HepG2 (cell line): Measurements from ENCODE around the gene RXYLT1. TPM values are rescaled to one million over a fixed set of nuclear protein-coding genes. Genes with fewer than 3 reads are reported as not detected.

Experiments used
- GATAD2A ChIP-seq: IDR thresholded peaks from 2 replicates; pipeline ENCODE4 v1.6.1; 2016
- KDM1A ChIP-seq: IDR thresholded peaks from 2 replicates; pipeline ENCODE4 v1.6.1; 2016; ENCODE audit warnings: missing compliant biosample characterization
- PCBP2 ChIP-seq: fragments of 200-400 bp; formaldehyde crosslinking; optimal IDR thresholded peaks from 2 replicates; pipeline ENCODE3; 2018; ENCODE audit warnings: low read length, low read depth; ENCODE audit not compliant: poor library complexity, severe bottlenecking
- PHF5A ChIP-seq: IDR thresholded peaks from one replicate; pipeline ENCODE4 v1.6.1; 2018; ENCODE audit warnings: low read depth, missing genetic modification reagents; ENCODE audit not compliant: unreplicated experiment
- SMAD1 ChIP-seq: sonication (generic); formaldehyde crosslinking; IDR thresholded peaks from 2 replicates; pipeline ENCODE4 v1.4.0; 2020; ENCODE audit warnings: missing genetic modification reagents, low read depth, mild to moderate bottlenecking, borderline replicate concordance
- TBX2 ChIP-seq: sonication (generic); formaldehyde crosslinking; IDR thresholded peaks from 2 replicates; pipeline ENCODE4 v1.5.0; 2020; ENCODE audit warnings: missing genetic modification reagents, mild to moderate bottlenecking, borderline replicate concordance
- THRA ChIP-seq: sonication (generic); formaldehyde crosslinking; IDR thresholded peaks from 2 replicates; pipeline ENCODE4 v1.4.0; 2020; ENCODE audit warnings: missing genetic modification reagents, borderline replicate concordance
- THYN1 ChIP-seq: sonication (generic); formaldehyde crosslinking; IDR thresholded peaks from 2 replicates; pipeline ENCODE4 v1.8.1; 2023; ENCODE audit warnings: low read depth, mild to moderate bottlenecking, moderate library complexity, missing genetic modification reagents, borderline replicate concordance
- ZBTB40 ChIP-seq, 2 experiments: fragments of 450-650 bp in 1 of 2; sonication (generic) in 1 of 2; formaldehyde crosslinking in 1 of 2; IDR thresholded peaks; 2 replicates each; pipeline versions ENCODE4 v1.6.1 to v1.8.0; 2016 to 2022; ENCODE audit warnings: antibody characterized with exemption in 1 of 2, mild to moderate bottlenecking in 1 of 2, missing genetic modification reagents in 1 of 2
- ZBTB7A ChIP-seq: sonication (generic); formaldehyde crosslinking; IDR thresholded peaks from 2 replicates; pipeline ENCODE4 v1.8.0; 2022; ENCODE audit warnings: mild to moderate bottlenecking, missing genetic modification reagents
- ZNF333 ChIP-seq: sonication (generic); formaldehyde crosslinking; IDR thresholded peaks from 2 replicates; pipeline ENCODE4 v1.4.0; 2020; ENCODE audit warnings: mild to moderate bottlenecking, missing genetic modification reagents, borderline replicate concordance
- ZNF362 ChIP-seq: sonication (generic); formaldehyde crosslinking; IDR thresholded peaks from 2 replicates; pipeline ENCODE4 v1.4.0; 2020; ENCODE audit warnings: missing genetic modification reagents, mild to moderate bottlenecking, borderline replicate concordance
- ZNF639 ChIP-seq: conservative IDR thresholded peaks from 2 replicates; pipeline ENCODE4 v1.6.1; 2018; ENCODE audit warnings: missing genetic modification reagents
- ZSCAN22 ChIP-seq: sonication (generic); formaldehyde crosslinking; IDR thresholded peaks from 2 replicates; pipeline ENCODE4 v1.4.0; 2020; ENCODE audit warnings: mild to moderate bottlenecking, missing genetic modification reagents
- polyA plus RNA-seq, 8 experiments: library from polyadenylated mRNA; depleted of rRNA in 3 of 8; stranded (reverse) in 7 of 8; unstranded in 1 of 8; fragments of >200 nt; fragmentation: Illumina TruSeq in 4 of 8; extraction: Trizol in 4 of 8; gene quantifications; 2 replicates each; pipeline versions ENCODE4 v1.2.1 to v1.2.3, GENCODE V29; 2011 to 2016; ENCODE audit warnings: low read depth in 4 of 8, missing spikeins in 1 of 8, mixed read lengths in 1 of 8; ENCODE audit not compliant: insufficient read depth in 1 of 8
- total RNA-seq, 5 experiments: library from RNA; depleted of rRNA; stranded (reverse); fragments of >200 nt; fragmentation: Illumina TruSeq; extraction: Trizol; gene quantifications; 2 replicates each; pipeline ENCODE4 v1.2.3, GENCODE V29; 2016; ENCODE audit warnings: low read depth in 1 of 5

Gene RXYLT1
- total and polyA plus RNA-seq, 2 of the 13 experiments (the other 11 are each of a cell fraction or from before 2014, with no cell fraction given) = 8.3 to 15.5 TPM

GRCh38 chr12:63779498-63780481 is at the start of gene RXYLT1 (continued):
- TF ChIP-seq ZBTB7A (CRISPR knock-in tag) = no peak
- TF ChIP-seq ZSCAN22 = no peak
- TF ChIP-seq THYN1 (CRISPR knock-in tag) = no peak
- no peak for TF ChIP-seq THRA (CRISPR knock-in tag)
- no peak for TF ChIP-seq PCBP2
- TF ChIP-seq SMAD1 = no peak
- no peak for TF ChIP-seq KDM1A
- TF ChIP-seq TBX2 = no peak
- TF ChIP-seq ZNF333 (CRISPR knock-in tag) = no peak
- TF ChIP-seq PHF5A = no peak
- no peak; the same call in 1 of the 2 replicates for TF ChIP-seq ZNF639
- no peak for TF ChIP-seq ZNF362 (CRISPR knock-in tag)
- 0 out of 2 replicates have a peak, but pooled peaks have one; percentile 24 for TF ChIP-seq GATAD2A
- TF ChIP-seq ZBTB40 (IDR thresholded peaks at IDR 0.05) = no peak
- TF ChIP-seq ZBTB40 (CRISPR knock-in tag; IDR thresholded peaks at IDR 0.05) = peak; percentile 16; the same call in 1 of the 2 replicates
